ENCODE measurements around the gene IFIT1.
"Not testable (repeated sequence)": the region's sequence is repeated elsewhere in the genome, so short reads cannot be mapped to it uniquely, and the experiment has no call there.

IFIT1 gene

GRCh38 chr10:89398003-89398749 lies 5.8 kb downstream of the IFIT1 start:
- no peak for TF ChIP-seq CTCF (IDR thresholded peaks at IDR 0.05; ENCODE audit: insufficient read depth, low read length, poor library complexity, severe bottlenecking)
- Histone ChIP-seq H3K36me3 (ENCODE audit: control insufficient read depth, insufficient read depth, low read length) (no peaks in the 10 kb centered on the region; the same call in 1 of the 2 replicates), H3K4me3 (replicated peaks; ENCODE audit: low read depth, low read length) (no peak overlapping the region), H3K27me3 (replicated peaks; ENCODE audit: control insufficient read depth, insufficient read depth, low read length) (no peaks in the 10 kb centered on the region)
- no peak for DNase-seq (ENCODE audit: extremely low read depth, insufficient read length)

GRCh38 chr10:89399956-89400355 lies 7.5 kb downstream of the IFIT1 start:
- no peak overlapping the region for H3K4me3 ChIP-seq (replicated peaks; ENCODE audit: low read depth, low read length)
- no peak for DNase-seq (ENCODE audit: extremely low read depth, insufficient read length)
- no peaks in the 10 kb centered on the region for H3K27me3 ChIP-seq (replicated peaks; ENCODE audit: control insufficient read depth, insufficient read depth, low read length)
- no peak for TF ChIP-seq CTCF (IDR thresholded peaks at IDR 0.05; ENCODE audit: insufficient read depth, low read length, poor library complexity, severe bottlenecking)
- no peaks in the 10 kb centered on the region; the same call in 1 of the 2 replicates for H3K36me3 ChIP-seq (ENCODE audit: control insufficient read depth, insufficient read depth, low read length)

GRCh38 chr10:89403043-89403442 lies 10.6 kb downstream of the IFIT1 start:
- DNase-seq (ENCODE audit: extremely low read depth, insufficient read length): no peak
- H3K27me3 ChIP-seq (replicated peaks; ENCODE audit: control insufficient read depth, insufficient read depth, low read length): no peaks in the 10 kb centered on the region
- no peak for TF ChIP-seq CTCF (IDR thresholded peaks at IDR 0.05; ENCODE audit: insufficient read depth, low read length, poor library complexity, severe bottlenecking)
- no peaks in the 10 kb centered on the region; the same call in 1 of the 2 replicates for H3K36me3 ChIP-seq (ENCODE audit: control insufficient read depth, insufficient read depth, low read length)
- no peak overlapping the region for H3K4me3 ChIP-seq (replicated peaks; ENCODE audit: low read depth, low read length)

GRCh38 chr10:89404104-89405047 lies 12.0 kb downstream of the IFIT1 start:
- Histone ChIP-seq H3K4me3 (replicated peaks; ENCODE audit: low read depth, low read length) (no peak overlapping the region), H3K27me3 (replicated peaks; ENCODE audit: control insufficient read depth, insufficient read depth, low read length) (no peaks in the 10 kb centered on the region), H3K36me3 (ENCODE audit: control insufficient read depth, insufficient read depth, low read length) (no peaks in the 10 kb centered on the region; the same call in 1 of the 2 replicates)
- TF ChIP-seq CTCF (IDR thresholded peaks at IDR 0.05; ENCODE audit: insufficient read depth, low read length, poor library complexity, severe bottlenecking): no peak
- no peak for DNase-seq (ENCODE audit: extremely low read depth, insufficient read length)

GRCh38 chr10:89406178-89406577 lies 13.8 kb downstream of the IFIT1 start:
- H3K36me3 ChIP-seq (ENCODE audit: control insufficient read depth, insufficient read depth, low read length); H3K4me3 ChIP-seq (replicated peaks; ENCODE audit: low read depth, low read length); DNase-seq (ENCODE audit: extremely low read depth, insufficient read length); H3K27me3 ChIP-seq (replicated peaks; ENCODE audit: control insufficient read depth, insufficient read depth, low read length): not testable (repeated sequence)

GRCh38 chr10:89407792-89408191 lies 15.4 kb downstream of the IFIT1 start:
- not testable (repeated sequence) for H3K4me3 ChIP-seq (replicated peaks; ENCODE audit: low read depth, low read length); H3K36me3 ChIP-seq (ENCODE audit: control insufficient read depth, insufficient read depth, low read length); DNase-seq (ENCODE audit: extremely low read depth, insufficient read length); H3K27me3 ChIP-seq (replicated peaks; ENCODE audit: control insufficient read depth, insufficient read depth, low read length)

- DNase-seq (ENCODE audit: extremely low read depth, insufficient read length): not testable (repeated sequence)
Measured at GRCh38 chr10:89409282-89409681, 16.9 kb downstream of the IFIT1 start.

GRCh38 chr10:89410551-89410950 lies 18.1 kb downstream of the IFIT1 start:
- not testable (repeated sequence) for DNase-seq (ENCODE audit: extremely low read depth, insufficient read length); H3K27me3 ChIP-seq (replicated peaks; ENCODE audit: control insufficient read depth, insufficient read depth, low read length); H3K36me3 ChIP-seq (ENCODE audit: control insufficient read depth, insufficient read depth, low read length); H3K4me3 ChIP-seq (replicated peaks; ENCODE audit: low read depth, low read length)

More at GRCh38 chr10:89409282-89409681, 16.9 kb downstream of the IFIT1 start:
- not testable (repeated sequence) for H3K36me3 ChIP-seq (ENCODE audit: control insufficient read depth, insufficient read depth, low read length); H3K4me3 ChIP-seq (replicated peaks; ENCODE audit: low read depth, low read length); H3K27me3 ChIP-seq (replicated peaks; ENCODE audit: control insufficient read depth, insufficient read depth, low read length)

GRCh38 chr10:89411135-89411534 lies 18.7 kb downstream of the IFIT1 start:
- H3K4me3 ChIP-seq (replicated peaks; ENCODE audit: low read depth, low read length); H3K27me3 ChIP-seq (replicated peaks; ENCODE audit: control insufficient read depth, insufficient read depth, low read length); H3K36me3 ChIP-seq (ENCODE audit: control insufficient read depth, insufficient read depth, low read length); DNase-seq (ENCODE audit: extremely low read depth, insufficient read length): not testable (repeated sequence)
